ENCODE measurements around the gene LEP.
"Not testable (repeated sequence)": the region's sequence is repeated elsewhere in the genome, so short reads cannot be mapped to it uniquely, and the experiment has no call there.

The LEP gene

GRCh38 chr7:128274246-128274883, 33.3 kb downstream of the LEP start:
- Mint-ChIP-seq H3K4me3 (no peak overlapping the region), H3K36me3 (ENCODE audit: insufficient read depth) (peaks cover 2% of the 10 kb centered on the region), H3K27ac (ENCODE audit: low read depth) (no peak overlapping the region), H3K9me3 (no peaks in the 10 kb centered on the region), H3K4me1 (no peaks in the 10 kb centered on the region), H3K27me3 (peaks cover 8% of the 10 kb centered on the region)
- no peak for DNase-seq (ENCODE audit: low spot score in 2 of 2)
- no peak for ATAC-seq (replicated peaks; ENCODE audit: extremely low read depth, poor library complexity, severe bottlenecking)

DNA sequence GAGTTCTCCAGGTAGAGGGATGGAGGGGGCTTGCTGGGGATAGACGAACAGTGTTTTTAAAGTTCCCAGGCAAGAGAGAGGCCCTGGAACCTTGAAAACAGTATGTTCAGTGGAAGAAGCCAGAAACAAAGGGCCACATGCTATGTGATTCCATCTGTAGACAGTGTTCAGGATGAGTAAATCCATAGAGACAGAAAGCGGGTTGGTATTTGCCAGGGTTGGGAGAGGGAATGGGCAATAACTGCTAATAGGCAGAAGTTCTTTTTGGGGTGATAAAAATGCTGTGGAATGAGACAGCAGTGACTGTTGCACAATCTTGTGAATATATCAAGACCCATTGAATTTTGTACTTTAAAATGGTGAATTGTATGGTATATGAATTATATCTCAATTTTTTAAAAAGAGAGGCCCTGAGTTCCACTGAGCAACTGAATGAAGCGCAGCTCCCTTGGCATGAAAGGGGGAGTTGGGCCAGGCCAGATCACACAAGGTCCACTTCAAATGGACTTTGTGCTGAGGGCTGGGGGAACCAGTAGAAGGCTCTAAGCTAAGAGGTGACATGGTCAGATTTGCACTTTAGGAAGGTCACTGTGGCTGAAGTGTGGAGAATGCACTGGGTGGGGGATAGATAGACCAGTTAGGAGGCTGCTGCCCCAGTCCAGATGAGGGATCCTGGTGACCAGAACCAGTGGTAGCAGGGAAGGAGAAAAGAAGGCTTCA, 34.0 kb downstream of the LEP start:
- H3K36me3 Mint-ChIP-seq (ENCODE audit: insufficient read depth) = peaks cover 2% of the 10 kb centered on the region
- no peak overlapping the region for H3K4me3 Mint-ChIP-seq
- H3K27ac Mint-ChIP-seq (ENCODE audit: low read depth) = no peak overlapping the region
- DNase-seq (ENCODE audit: low spot score in 2 of 2) (no peak), ATAC-seq (replicated peaks; ENCODE audit: extremely low read depth, poor library complexity, severe bottlenecking) (no peak)
- H3K9me3 Mint-ChIP-seq = peaks cover 3% of the 10 kb centered on the region
- H3K27me3 Mint-ChIP-seq = peaks cover 1% of the 10 kb centered on the region
- H3K4me1 Mint-ChIP-seq = no peaks in the 10 kb centered on the region

GRCh38 chr7:128275681-128276080, 34.6 kb downstream of the LEP start:
- ATAC-seq (replicated peaks; ENCODE audit: extremely low read depth, poor library complexity, severe bottlenecking) (no peak), DNase-seq (ENCODE audit: low spot score in 2 of 2) (no peak)
- peaks cover 6% of the 10 kb centered on the region for H3K9me3 Mint-ChIP-seq
- no peak overlapping the region for H3K27ac Mint-ChIP-seq (ENCODE audit: low read depth)
- peaks cover 2% of the 10 kb centered on the region for H3K36me3 Mint-ChIP-seq (ENCODE audit: insufficient read depth)
- no peak overlapping the region for H3K4me3 Mint-ChIP-seq
- no peaks in the 10 kb centered on the region for H3K27me3 Mint-ChIP-seq
- H3K4me1 Mint-ChIP-seq = no peaks in the 10 kb centered on the region

- Mint-ChIP-seq H3K27me3 (no peaks in the 10 kb centered on the region), H3K9me3 (peaks cover 6% of the 10 kb centered on the region), H3K4me1 (no peaks in the 10 kb centered on the region), H3K27ac (ENCODE audit: low read depth) (no peak overlapping the region), H3K4me3 (no peak overlapping the region), H3K36me3 (ENCODE audit: insufficient read depth) (peaks cover 2% of the 10 kb centered on the region)
- ATAC-seq (replicated peaks; ENCODE audit: extremely low read depth, poor library complexity, severe bottlenecking) = no peak
- DNase-seq (ENCODE audit: low spot score in 2 of 2) = no peak
Measured at GRCh38 chr7:128278366-128278765, 37.3 kb downstream of the LEP start.

GRCh38 chr7:128279124-128279713, 38.1 kb downstream of the LEP start:
- no peak for DNase-seq (ENCODE audit: low spot score in 2 of 2)
- no peak for ATAC-seq (replicated peaks; ENCODE audit: extremely low read depth, poor library complexity, severe bottlenecking)

DNA sequence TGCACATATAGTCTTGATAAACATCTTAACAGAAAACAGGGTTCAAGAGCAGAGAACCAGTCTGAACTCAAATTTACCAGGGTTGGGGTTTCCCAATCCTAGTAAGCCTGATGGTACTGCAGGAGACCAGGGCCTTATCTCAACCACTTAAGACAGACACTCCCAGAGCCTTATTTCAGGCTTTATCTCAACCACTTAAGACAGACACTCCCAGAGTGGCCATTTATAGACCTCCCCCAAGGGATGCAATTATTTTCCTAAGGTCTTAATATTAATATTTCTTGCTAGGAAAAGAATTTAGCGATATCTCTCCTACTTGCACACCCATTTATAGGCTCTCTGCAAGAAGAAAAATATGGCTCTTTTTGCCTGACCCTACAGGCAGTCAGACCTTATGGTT, 39.4 kb downstream of the LEP start:
- not testable (repeated sequence) for H3K27me3 Mint-ChIP-seq; ATAC-seq (replicated peaks; ENCODE audit: extremely low read depth, poor library complexity, severe bottlenecking); H3K36me3 Mint-ChIP-seq (ENCODE audit: insufficient read depth); H3K4me3 Mint-ChIP-seq; H3K4me1 Mint-ChIP-seq; H3K9me3 Mint-ChIP-seq; H3K27ac Mint-ChIP-seq (ENCODE audit: low read depth); DNase-seq (ENCODE audit: low spot score in 2 of 2)

More at GRCh38 chr7:128279124-128279713, 38.1 kb downstream of the LEP start:
- H3K36me3 Mint-ChIP-seq (ENCODE audit: insufficient read depth) = peaks cover 2% of the 10 kb centered on the region
- no peak overlapping the region for H3K4me3 Mint-ChIP-seq
- H3K4me1 Mint-ChIP-seq = no peaks in the 10 kb centered on the region
- H3K9me3 Mint-ChIP-seq = peaks cover 6% of the 10 kb centered on the region
- H3K27ac Mint-ChIP-seq (ENCODE audit: low read depth) = no peak overlapping the region
- no peaks in the 10 kb centered on the region for H3K27me3 Mint-ChIP-seq

DNA sequence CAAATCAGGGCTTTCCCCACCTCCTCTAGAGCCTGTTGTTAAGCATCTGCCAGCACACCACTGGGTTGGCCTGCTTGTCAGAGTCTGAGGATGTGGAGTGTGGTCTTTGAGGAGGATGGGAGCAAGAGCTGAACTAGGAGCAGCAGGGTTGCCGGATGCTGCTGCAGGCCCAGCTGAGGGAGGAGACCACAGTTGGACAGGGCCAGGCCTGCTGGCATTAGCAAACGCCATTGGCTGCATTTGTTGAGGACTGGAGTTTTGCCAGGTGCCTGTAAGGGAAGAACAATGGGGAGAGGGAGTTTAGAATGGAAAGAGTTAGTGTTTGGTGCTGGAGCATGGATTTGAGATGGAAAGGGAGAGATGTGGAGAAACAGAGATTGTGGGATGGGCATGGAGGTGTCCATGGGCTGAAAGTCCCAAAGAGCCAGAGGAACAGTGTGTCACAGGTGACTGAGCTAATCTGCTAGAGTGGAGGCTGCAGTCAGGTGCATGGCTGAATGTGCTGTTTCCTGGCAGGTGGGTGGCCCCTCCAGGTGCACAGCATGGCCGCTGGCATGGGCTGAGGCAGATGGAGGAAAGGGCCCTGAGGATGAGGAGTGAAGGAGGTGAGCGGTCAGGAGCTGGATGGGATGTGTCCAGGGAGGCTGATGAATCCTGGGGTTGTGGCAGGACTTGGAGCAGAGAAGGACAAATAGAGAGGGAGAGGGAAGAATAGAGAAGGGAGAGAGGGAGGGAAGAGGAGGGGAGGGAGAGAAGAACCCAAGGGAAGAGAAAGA, 40.7 kb downstream of the LEP start:
- Mint-ChIP-seq H3K27ac (ENCODE audit: low read depth) (no peak overlapping the region), H3K27me3 (no peaks in the 10 kb centered on the region), H3K4me1 (no peaks in the 10 kb centered on the region), H3K9me3 (peaks cover 6% of the 10 kb centered on the region), H3K4me3 (no peak overlapping the region), H3K36me3 (ENCODE audit: insufficient read depth) (no peaks in the 10 kb centered on the region)
- DNase-seq (ENCODE audit: low spot score in 2 of 2) (no peak), ATAC-seq (replicated peaks; ENCODE audit: extremely low read depth, poor library complexity, severe bottlenecking) (no peak)

DNA sequence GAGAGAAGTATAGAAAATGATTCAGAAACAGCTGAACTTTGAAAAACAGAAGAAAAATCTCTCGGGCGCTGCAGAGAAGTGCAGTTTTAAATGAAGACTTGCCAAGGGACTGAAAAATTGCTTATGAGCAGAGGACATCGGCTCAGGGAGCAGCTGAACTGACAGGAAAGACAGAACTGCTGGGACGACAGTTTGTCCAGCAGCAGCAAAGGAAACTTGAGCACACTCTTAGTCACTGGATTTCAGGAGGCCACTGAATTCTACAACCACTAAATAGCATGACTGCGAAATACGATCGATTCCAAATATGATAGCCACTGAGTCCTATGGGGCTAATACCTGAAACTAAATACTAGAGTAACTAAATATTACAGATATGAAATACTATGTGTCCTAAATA, 43.0 kb downstream of the LEP start:
- no peaks in the 10 kb centered on the region for H3K27me3 Mint-ChIP-seq
- no peaks in the 10 kb centered on the region for H3K4me1 Mint-ChIP-seq
- ATAC-seq (replicated peaks; ENCODE audit: extremely low read depth, poor library complexity, severe bottlenecking) (no peak), DNase-seq (ENCODE audit: low spot score in 2 of 2) (no peak)
- no peak overlapping the region for H3K27ac Mint-ChIP-seq (ENCODE audit: low read depth)
- no peak overlapping the region for H3K4me3 Mint-ChIP-seq
- no peaks in the 10 kb centered on the region for H3K36me3 Mint-ChIP-seq (ENCODE audit: insufficient read depth)
- peaks cover 6% of the 10 kb centered on the region for H3K9me3 Mint-ChIP-seq

- DNase-seq (ENCODE audit: low spot score in 2 of 2) = no peak
- no peak for ATAC-seq (replicated peaks; ENCODE audit: extremely low read depth, poor library complexity, severe bottlenecking)
- H3K4me3 Mint-ChIP-seq = no peak overlapping the region
- H3K27me3 Mint-ChIP-seq = no peaks in the 10 kb centered on the region
- peaks cover 3% of the 10 kb centered on the region for H3K36me3 Mint-ChIP-seq (ENCODE audit: insufficient read depth)
- H3K4me1 Mint-ChIP-seq = no peaks in the 10 kb centered on the region
- H3K9me3 Mint-ChIP-seq = no peaks in the 10 kb centered on the region
- H3K27ac Mint-ChIP-seq (ENCODE audit: low read depth) = no peak overlapping the region
Measured at GRCh38 chr7:128287556-128287955, 46.5 kb downstream of the LEP start.

- not testable (repeated sequence) for H3K27me3 Mint-ChIP-seq; DNase-seq (ENCODE audit: low spot score in 2 of 2); ATAC-seq (replicated peaks; ENCODE audit: extremely low read depth, poor library complexity, severe bottlenecking); H3K4me3 Mint-ChIP-seq; H3K9me3 Mint-ChIP-seq; H3K36me3 Mint-ChIP-seq (ENCODE audit: insufficient read depth)
- peaks cover 10% of the 10 kb centered on the region for H3K4me1 Mint-ChIP-seq
- peak overlapping the region; percentile 44 for H3K27ac Mint-ChIP-seq (ENCODE audit: low read depth)
Measured at GRCh38 chr7:128298004-128298403, 56.9 kb downstream of the LEP start.

DNA sequence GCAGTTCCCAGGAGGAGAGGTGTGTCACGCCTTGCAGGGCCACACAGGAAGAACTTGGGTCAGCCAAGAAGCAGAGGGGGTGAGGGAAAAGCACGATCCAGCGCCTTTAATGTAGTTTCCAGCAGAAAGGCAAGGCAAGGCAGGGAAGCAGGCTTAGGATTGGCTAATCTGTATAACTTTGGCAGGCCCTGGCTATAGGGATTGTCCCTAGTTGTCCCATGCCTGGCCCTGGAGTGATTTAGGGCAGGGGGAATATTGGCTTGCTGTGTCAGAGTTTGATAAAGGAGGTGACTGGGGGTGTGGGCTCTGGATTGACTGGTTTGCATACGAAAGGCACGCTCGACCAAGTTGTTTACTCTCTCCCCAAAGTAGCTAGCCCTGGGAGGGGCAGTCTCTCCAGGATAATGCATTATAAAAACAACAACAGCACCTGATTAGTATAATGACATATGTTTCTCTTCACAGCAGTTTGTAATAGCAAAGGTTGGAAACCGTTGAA, 58.1 kb downstream of the LEP start:
- H3K4me1 Mint-ChIP-seq = peaks cover 10% of the 10 kb centered on the region
- ATAC-seq (replicated peaks; ENCODE audit: extremely low read depth, poor library complexity, severe bottlenecking) = no peak
- H3K27ac Mint-ChIP-seq (ENCODE audit: low read depth) = no peak overlapping the region
- no peak for DNase-seq (ENCODE audit: low spot score in 2 of 2)
- H3K4me3 Mint-ChIP-seq = no peak overlapping the region
- no peaks in the 10 kb centered on the region for H3K27me3 Mint-ChIP-seq
- H3K36me3 Mint-ChIP-seq (ENCODE audit: insufficient read depth) = peaks cover 1% of the 10 kb centered on the region
- no peaks in the 10 kb centered on the region for H3K9me3 Mint-ChIP-seq

DNA sequence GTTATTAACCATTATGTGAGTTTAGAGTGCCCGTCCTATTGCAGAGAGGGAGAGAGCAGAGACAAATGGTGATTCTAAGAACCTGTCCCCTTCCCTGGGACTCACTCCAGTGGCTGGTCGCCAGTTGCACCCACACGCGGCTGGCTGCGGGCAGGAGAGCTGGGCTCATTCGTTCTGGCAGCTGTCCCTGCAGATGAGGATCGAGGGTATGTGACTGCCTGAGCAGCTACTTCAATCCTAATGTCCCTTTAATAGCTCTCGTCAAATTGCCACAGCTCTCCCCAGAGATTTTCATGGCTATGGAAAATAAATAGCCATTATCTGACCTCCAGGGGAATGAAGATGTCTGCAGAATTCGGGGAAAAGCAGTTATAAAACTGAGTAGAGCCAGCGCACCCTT, 61.1 kb downstream of the LEP start:
- H3K27ac Mint-ChIP-seq (ENCODE audit: low read depth) = no peak overlapping the region

More for the DNA sequence above, 61.1 kb downstream of the LEP start:
- Mint-ChIP-seq H3K27me3 (no peaks in the 10 kb centered on the region), H3K9me3 (no peaks in the 10 kb centered on the region), H3K4me3 (no peak overlapping the region), H3K36me3 (ENCODE audit: insufficient read depth) (peaks cover 4% of the 10 kb centered on the region), H3K4me1 (peaks cover 17% of the 10 kb centered on the region)
- no peak for DNase-seq (ENCODE audit: low spot score in 2 of 2)
- ATAC-seq (replicated peaks; ENCODE audit: extremely low read depth, poor library complexity, severe bottlenecking) = no peak
